CD4-positive, alpha-beta T cell treated with Interleukin-6 for 4 hours (primary cell): ENCODE results near the gene SOCS7.

Experiments used
- DNase-seq: peaks from one replicate; pipeline ENCODE4 v3.0.0-alpha.2; 2020; ENCODE audit warnings: mixed read lengths

Gene SOCS7

GRCh38 chr17:38442548-38442947 is 90.9 kb downstream of the SOCS7 start:
- no peak for DNase-seq

GRCh38 chr17:38443356-38444031 is 91.8 kb downstream of the SOCS7 start:
- peak; percentile 19 for DNase-seq

- peak; percentile 64 for DNase-seq
Measured at GRCh38 chr17:38444151-38444550, 92.5 kb downstream of the SOCS7 start.

- DNase-seq: no peak
Measured at GRCh38 chr17:38447502-38448085, 96.0 kb downstream of the SOCS7 start.

GRCh38 chr17:38448208-38448771 is 96.6 kb downstream of the SOCS7 start:
- no peak for DNase-seq

GRCh38 chr17:38449364-38449763 is 97.7 kb downstream of the SOCS7 start:
- DNase-seq: no peak

- DNase-seq: no peak
Measured at GRCh38 chr17:38450557-38451029, 98.9 kb downstream of the SOCS7 start.

- no peak for DNase-seq
Measured at GRCh38 chr17:38451030-38451839, 99.6 kb downstream of the SOCS7 start.

GRCh38 chr17:38451840-38452529 is 100.3 kb downstream of the SOCS7 start:
- no peak for DNase-seq

GRCh38 chr17:38452719-38453118 is 101.1 kb downstream of the SOCS7 start:
- DNase-seq: no peak

GRCh38 chr17:38453951-38454421 is 102.3 kb downstream of the SOCS7 start:
- DNase-seq: no peak

GRCh38 chr17:38454532-38454931 is 102.9 kb downstream of the SOCS7 start:
- no peak for DNase-seq
